ENCODE data around the gene DDB1. TPM values are rescaled to one million over a fixed set of nuclear protein-coding genes. Genes with fewer than 3 reads are reported as not detected.

DDB1 gene
- total RNA-seq, 1 experiment from 2014 or later = 297 TPM

DNA sequence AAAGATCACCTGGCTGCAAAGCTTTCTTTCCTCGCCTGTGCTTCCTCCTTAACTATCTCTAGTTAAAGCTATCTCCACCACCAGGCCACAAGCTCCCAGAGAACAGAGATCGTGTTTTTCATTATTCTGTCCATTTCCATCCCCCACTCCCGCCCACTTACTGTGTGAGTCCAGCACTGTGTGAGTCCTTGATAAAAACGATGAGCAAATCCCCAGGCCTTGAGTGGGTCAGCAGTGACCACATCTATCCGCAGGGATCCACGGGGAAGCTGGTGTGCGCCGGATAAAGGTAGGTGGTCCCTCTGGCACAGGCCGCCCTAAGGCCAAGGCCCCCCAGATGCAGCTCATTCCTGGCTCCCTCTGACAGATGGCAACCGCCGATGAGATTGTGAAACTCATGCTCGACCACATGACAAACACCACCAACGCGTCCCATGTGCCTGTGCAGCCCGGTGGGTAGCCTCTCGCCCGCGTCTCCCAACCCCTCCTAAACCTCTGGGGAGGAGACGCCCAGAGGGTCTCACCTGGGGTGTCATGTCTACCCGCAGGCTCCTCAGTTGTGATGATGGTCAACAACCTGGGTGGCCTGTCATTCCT is 9.4 kb upstream of the DDB1 start:
- Histone ChIP-seq H2AFZ (ENCODE audit: low read length) (no peak overlapping the region), H3K27me3 (ENCODE audit: insufficient read depth, low read length) (no peaks in the 10 kb centered on the region), H3K79me2 (ENCODE audit: insufficient read depth, low read length) (no peaks in the 10 kb centered on the region), H4K5ac (ENCODE audit: insufficient read length, low read depth, low read length) (no peak overlapping the region), H3K23ac (ENCODE audit: insufficient read length, low read depth, low read length) (no peak overlapping the region), H3K79me1 (ENCODE audit: insufficient read depth, low read depth, low read length, poor library complexity, severe bottlenecking) (no peaks in the 10 kb centered on the region), H3K27ac (ENCODE audit: insufficient read length, low read depth, low read length) (no peak overlapping the region), H2BK15ac (ENCODE audit: low read depth, low read length) (no peak overlapping the region), H2BK120ac (ENCODE audit: low read depth, low read length, poor library complexity, severe bottlenecking) (no peak overlapping the region), H2BK5ac (ENCODE audit: insufficient read length, low read length) (no peak overlapping the region), H2AK5ac (ENCODE audit: insufficient read length, low read length) (no peak overlapping the region), H4K20me1 (ENCODE audit: control insufficient read depth, insufficient read depth, insufficient read length) (no peaks in the 10 kb centered on the region), H3K4ac (ENCODE audit: low read depth, low read length) (no peak overlapping the region), H4K91ac (ENCODE audit: insufficient read length, low read depth, low read length) (no peak overlapping the region), H2BK12ac (ENCODE audit: insufficient read length, low read depth, low read length) (no peak overlapping the region), H4K8ac (replicated peaks; ENCODE audit: insufficient read length, low read depth, low read length) (no peak overlapping the region), H3T11ph (ENCODE audit: low read length) (no peak overlapping the region), H3K18ac (ENCODE audit: insufficient read length, low read depth, low read length) (no peak overlapping the region), H3K23me2 (ENCODE audit: insufficient read length, low read depth, low read length, poor library complexity, severe bottlenecking) (no peaks in the 10 kb centered on the region), H3K9ac (ENCODE audit: extremely low read depth, insufficient read length, low read length) (no peak overlapping the region), H3K4me1 (ENCODE audit: insufficient read depth, low read length) (no peaks in the 10 kb centered on the region), H2BK20ac (ENCODE audit: low read depth, low read length, poor library complexity, severe bottlenecking) (no peak overlapping the region), H3K4me2 (ENCODE audit: insufficient read depth, insufficient read length, low read length) (no peak overlapping the region), H3K9me3 (ENCODE audit: control insufficient read depth, low read depth, low read length) (no peaks in the 10 kb centered on the region), H3K14ac (ENCODE audit: insufficient read depth, low read length) (no peak overlapping the region), H3K56ac (ENCODE audit: insufficient read length, low read depth, low read length) (no peak overlapping the region)
- H3K4me3 Mint-ChIP-seq = no peak overlapping the region
- no peaks in the 10 kb centered on the region for H3K27me3 Mint-ChIP-seq (ENCODE audit: low read depth)
- no peaks in the 10 kb centered on the region; a peak in 1 of 5 replicates for H3K9me3 Mint-ChIP-seq
- no CpG with 5 or more reads among the region's 20 CpGs for WGBS (ENCODE audit: extremely low coverage, insufficient read length, low lambda C conversion rate)
- TF ChIP-seq, protein P1, sequence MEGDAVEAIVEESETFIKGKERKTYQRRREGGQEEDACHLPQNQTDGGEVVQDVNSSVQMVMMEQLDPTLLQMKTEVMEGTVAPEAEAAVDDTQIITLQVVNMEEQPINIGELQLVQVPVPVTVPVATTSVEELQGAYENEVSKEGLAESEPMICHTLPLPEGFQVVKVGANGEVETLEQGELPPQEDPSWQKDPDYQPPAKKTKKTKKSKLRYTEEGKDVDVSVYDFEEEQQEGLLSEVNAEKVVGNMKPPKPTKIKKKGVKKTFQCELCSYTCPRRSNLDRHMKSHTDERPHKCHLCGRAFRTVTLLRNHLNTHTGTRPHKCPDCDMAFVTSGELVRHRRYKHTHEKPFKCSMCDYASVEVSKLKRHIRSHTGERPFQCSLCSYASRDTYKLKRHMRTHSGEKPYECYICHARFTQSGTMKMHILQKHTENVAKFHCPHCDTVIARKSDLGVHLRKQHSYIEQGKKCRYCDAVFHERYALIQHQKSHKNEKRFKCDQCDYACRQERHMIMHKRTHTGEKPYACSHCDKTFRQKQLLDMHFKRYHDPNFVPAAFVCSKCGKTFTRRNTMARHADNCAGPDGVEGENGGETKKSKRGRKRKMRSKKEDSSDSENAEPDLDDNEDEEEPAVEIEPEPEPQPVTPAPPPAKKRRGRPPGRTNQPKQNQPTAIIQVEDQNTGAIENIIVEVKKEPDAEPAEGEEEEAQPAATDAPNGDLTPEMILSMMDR (conservative IDR thresholded peaks at IDR 0.05) = no peak
- no peak overlapping the region for H3K27ac Mint-ChIP-seq
- H3K4me1 Mint-ChIP-seq = no peaks in the 10 kb centered on the region
- H3K36me3 Mint-ChIP-seq (ENCODE audit: insufficient read depth in 1 of 3, low read depth in 3 of 3) = peaks cover 5 to 52% (median 41%) of the 10 kb centered on the region in 3 experiments
- no peak for DNase-seq
